HCT116 (cell line): ENCODE data around the gene CTNNA2.

ENCODE experiments used
- CTCF ChIP-seq, 3 experiments: fragments of 200-600 bp in 1 of 3; sonication (generic) in 1 of 3; IDR thresholded peaks in 2 of 3; conservative IDR thresholded peaks in 1 of 3; 2 replicates each; pipeline ENCODE4 v1.5.1; 2012 to 2017; ENCODE audit warnings: low read depth in 2 of 3, low read length in 2 of 3, antibody characterized with exemption in 1 of 3, borderline replicate concordance in 1 of 3, control low read depth in 1 of 3, mild to moderate bottlenecking in 1 of 3, mixed read lengths in 1 of 3, mixed run types in 1 of 3, moderate library complexity in 1 of 3; ENCODE audit not compliant: insufficient read depth in 1 of 3
- POLR2A ChIP-seq: IDR thresholded peaks from 2 replicates; pipeline ENCODE4 v1.7.0; 2011; ENCODE audit warnings: borderline replicate concordance; ENCODE audit not compliant: insufficient read depth, insufficient read length; ENCODE audit errors: extremely low read depth
- REST ChIP-seq: IDR thresholded peaks from 2 replicates; pipeline ENCODE4 v1.6.1; 2012; ENCODE audit warnings: low read depth

- no peak for TF ChIP-seq CTCF (IDR thresholded peaks at IDR 0.05 in 2 of 3, conservative IDR thresholded peaks at IDR 0.05 in 1 of 3; ENCODE audit: borderline replicate concordance in 1 of 3, insufficient read depth in 1 of 3, low read depth in 2 of 3, low read length in 2 of 3)
- TF ChIP-seq REST: no peak
- TF ChIP-seq POLR2A: no peak
Observed at GRCh38 chr2:79901161-79901560, 388.3 kb downstream of the CTNNA2 start.
